ENCODE results near the gene METTL2B. TPM values are rescaled to one million over a fixed set of nuclear protein-coding genes. Genes with fewer than 3 reads are reported as not detected.

The METTL2B gene
- total and polyA plus RNA-seq, 2 of the 13 experiments (the other 11 are each of a cell fraction or from before 2014, with no cell fraction given) = 15.5 to 33.1 TPM

- Histone ChIP-seq H3K4me1 (ENCODE audit: insufficient read depth, low read length) (peaks cover 36% of the 10 kb centered on the region), H4K20me1 (ENCODE audit: insufficient read depth, low read length) (no peaks in the 10 kb centered on the region), H3K9ac (ENCODE audit: insufficient read depth, low read depth, low read length) (no peak overlapping the region), H3K9me3 (ENCODE audit: low read length) (no peaks in the 10 kb centered on the region), H3K27ac (ENCODE audit: extremely low read length, insufficient read depth, low read length) (no peak overlapping the region), H3K36me3 (replicated peaks in 1 of 2; ENCODE audit: control insufficient read depth in 1 of 2, insufficient read depth in 2 of 2, low read length in 2 of 2) (no peaks in the 10 kb centered on the region), H3K79me2 (ENCODE audit: insufficient read depth, low read length) (no peaks in the 10 kb centered on the region), H2AFZ (ENCODE audit: low read length) (no peak overlapping the region), H3K27me3 (ENCODE audit: control insufficient read depth in 1 of 2, insufficient read depth in 2 of 2, low read length in 2 of 2) (no peaks in the 10 kb centered on the region), H3K4me3 (replicated peaks in 1 of 3; ENCODE audit: insufficient read depth in 1 of 3, low read depth in 2 of 3, low read length in 3 of 3) (no peak overlapping the region), H3K4me2 (ENCODE audit: low read depth, low read length) (no peak overlapping the region)
- POLR2A ChIA-PET = interaction anchor here (0.6 to 1.1 kb wide), 2 partner anchors 15 to 16 kb away, joined by 3 read pairs; no protein-coding TSS in a partner anchor
- WGBS (ENCODE audit: low lambda C conversion rate) = 78% methylated on average over 8 of the region's 8 CpGs
- in situ Hi-C loops (cut with HindIII; ENCODE audit: extremely low pct_ligation_motif_present, low pct_unique_long_range_greater_than_20kb) (loop anchor here (25.0 kb wide), 1 partner anchor 450 kb away; no protein-coding TSS in a partner anchor), intact Hi-C loops (cut with micrococcal nuclease; ENCODE audit: unreplicated experiment) (no loop called here)
- ATAC-seq (no peak), FAIRE-seq (no peak), DNase-seq (ENCODE audit: low spot score) (no peak)
- CTCF ChIA-PET (ENCODE audit: low intra/inter-chr PET ratio, low total read pairs) = no interaction called here
- BruUV-seq (replicated peaks) = no TSS peak
- TF ChIP-seq HBP1 (CRISPR knock-in tag; IDR thresholded peaks at IDR 0.05; ENCODE audit: low read depth) (no peak), ZNF678 (CRISPR knock-in tag; IDR thresholded peaks at IDR 0.05) (no peak), SNAPC4 (CRISPR knock-in tag; IDR thresholded peaks at IDR 0.05) (no peak), ZZZ3 (CRISPR knock-in tag; IDR thresholded peaks at IDR 0.05; ENCODE audit: borderline replicate concordance) (no peak), TFAP4 (IDR thresholded peaks at IDR 0.05; ENCODE audit: borderline replicate concordance, low read depth) (no peak), SP1 (IDR thresholded peaks at IDR 0.05) (no peak), SP1 (CRISPR knock-in tag; IDR thresholded peaks at IDR 0.05) (no peak), ZNF382 (CRISPR knock-in tag; IDR thresholded peaks at IDR 0.05; ENCODE audit: borderline replicate concordance) (no peak), ZHX1 (CRISPR knock-in tag; IDR thresholded peaks at IDR 0.05; ENCODE audit: low read depth) (no peak), TCF7L2 (IDR thresholded peaks at IDR 0.05; ENCODE audit: low read depth, low read length) (no peak), ZNF510 (CRISPR knock-in tag; IDR thresholded peaks at IDR 0.05; ENCODE audit: low read depth) (no peak), SKI (IDR thresholded peaks at IDR 0.05; ENCODE audit: partially characterized antibody) (no peak), GATAD1 (CRISPR knock-in tag; IDR thresholded peaks at IDR 0.05) (no peak), ZIK1 (CRISPR knock-in tag; IDR thresholded peaks at IDR 0.05; ENCODE audit: borderline replicate concordance, low read depth) (no peak)
Measured at GRCh38 chr7:128437426-128438332, 38.9 kb upstream of the METTL2B start.
